GM19238 (cell line): Measurements from ENCODE around the gene NUDC.
"Not testable (repeated sequence)": the region's sequence is repeated elsewhere in the genome, so short reads cannot be mapped to it uniquely, and the experiment has no call there.

Experiments used
- DNase-seq: peaks from one replicate; pipeline ENCODE4 v3.0.0; 2011; ENCODE audit warnings: low spot score; ENCODE audit not compliant: insufficient read length

The NUDC gene

DNA sequence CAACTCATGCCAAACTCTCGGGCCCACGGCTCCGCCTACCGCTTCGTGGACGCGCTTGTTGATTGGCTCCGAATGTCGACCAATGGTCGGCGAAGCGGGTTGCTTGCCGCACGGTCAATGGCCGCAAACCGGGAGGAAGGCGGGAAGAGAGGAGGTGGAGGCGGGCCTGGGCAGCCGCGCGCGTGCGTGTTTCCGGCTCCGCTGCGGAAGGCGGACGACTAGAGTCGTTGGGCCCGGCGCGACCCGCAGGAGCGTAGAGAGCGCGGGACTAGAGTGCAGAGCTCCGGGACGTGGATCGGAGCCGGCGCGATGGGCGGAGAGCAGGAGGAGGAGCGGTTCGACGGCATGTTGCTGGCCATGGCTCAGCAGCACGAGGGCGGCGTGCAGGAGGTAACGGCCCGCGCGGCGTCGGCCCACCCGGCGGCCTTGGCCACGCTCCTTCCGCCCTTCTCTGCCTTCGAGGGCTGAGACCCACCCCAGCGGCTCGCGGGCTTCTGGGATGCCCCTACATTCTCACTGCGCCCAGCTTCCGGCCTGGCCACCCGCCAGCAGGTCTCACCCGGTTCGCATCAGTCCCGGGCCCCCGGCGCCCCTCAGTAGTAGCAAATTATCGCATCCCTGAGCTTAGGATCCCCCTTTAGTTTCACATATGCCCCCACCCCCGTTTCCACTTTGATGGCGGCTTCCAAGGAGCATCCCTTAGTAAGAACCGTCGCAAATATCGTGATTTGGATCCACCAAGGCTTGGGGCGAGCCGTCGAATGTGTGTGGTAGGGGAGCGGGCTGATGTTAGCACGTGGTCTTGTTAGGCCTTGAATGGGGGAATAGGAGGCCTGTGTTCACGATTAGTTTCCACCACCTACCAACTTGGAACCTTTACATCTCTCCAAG lies at the start of gene NUDC:
Gene NUDC (plus strand): TSS at position 204 of the 891 bp plus-strand sequence. CDS start 106 bp downstream, at position 310.
- peak; percentile 95 for DNase-seq

DNA sequence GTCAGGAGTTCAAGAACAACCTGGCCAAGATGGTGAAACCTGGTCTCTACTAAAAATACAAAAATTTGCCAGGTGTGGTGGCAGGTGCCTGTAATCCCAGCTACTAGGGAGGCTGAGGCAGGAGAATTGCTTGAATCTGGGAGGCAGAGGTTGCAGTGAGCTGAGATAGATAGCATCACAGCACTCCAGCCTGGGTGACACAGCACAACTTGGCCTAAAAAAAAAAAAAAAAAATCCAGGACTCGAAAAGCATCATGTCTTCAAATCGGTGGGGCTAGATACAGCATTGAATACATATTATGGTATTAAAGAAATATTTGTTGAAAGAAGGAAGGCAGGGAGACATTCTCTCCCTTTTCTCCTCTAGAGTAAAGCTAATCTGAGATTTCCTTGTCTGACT lies 48.4 kb upstream of the NUDC start:
- DNase-seq: not testable (repeated sequence)

- DNase-seq: no peak
Measured at GRCh38 chr1:26874896-26875295, 46.6 kb upstream of the NUDC start.

DNA sequence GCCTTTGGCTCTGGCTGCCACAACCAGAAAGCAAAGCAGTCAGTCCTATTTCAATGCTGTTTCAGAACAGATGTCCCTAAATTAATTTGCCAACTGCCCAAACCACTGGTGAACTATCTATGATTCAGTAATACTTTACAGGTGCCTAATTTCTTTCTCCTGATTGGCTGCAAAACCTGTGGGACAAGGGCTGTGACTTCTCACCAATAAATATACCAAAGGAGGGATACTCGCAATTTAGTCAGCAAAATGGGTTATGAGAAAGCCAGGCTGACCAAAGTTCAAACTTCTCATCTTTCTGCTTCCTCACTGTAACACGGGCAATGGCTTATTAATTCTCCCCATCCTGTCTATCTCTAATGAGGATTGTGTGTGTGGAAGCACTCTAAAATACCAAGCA lies 44.2 kb upstream of the NUDC start:
- DNase-seq: no peak

DNA sequence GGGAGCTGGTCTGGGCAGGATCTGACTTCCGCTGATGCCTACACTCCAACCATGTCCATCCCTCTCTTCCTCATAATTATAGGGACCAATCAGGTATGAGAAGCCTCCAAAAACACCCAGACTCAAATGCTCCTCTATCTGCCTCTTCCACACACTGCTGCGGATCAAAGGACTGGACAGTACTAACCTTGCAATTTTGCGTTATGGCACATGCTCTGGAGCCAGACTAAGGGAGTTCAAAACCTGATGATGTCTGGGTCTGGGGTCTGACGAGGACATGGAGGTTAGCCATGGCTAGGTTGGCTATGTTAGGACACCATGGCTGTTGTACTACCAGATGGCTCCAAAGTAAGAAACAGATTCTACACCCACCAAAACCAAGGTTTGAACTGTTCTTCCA lies 41.8 kb upstream of the NUDC start:
- DNase-seq: no peak

GRCh38 chr1:26881611-26882010 lies 39.9 kb upstream of the NUDC start:
- DNase-seq: not testable (repeated sequence)

DNA sequence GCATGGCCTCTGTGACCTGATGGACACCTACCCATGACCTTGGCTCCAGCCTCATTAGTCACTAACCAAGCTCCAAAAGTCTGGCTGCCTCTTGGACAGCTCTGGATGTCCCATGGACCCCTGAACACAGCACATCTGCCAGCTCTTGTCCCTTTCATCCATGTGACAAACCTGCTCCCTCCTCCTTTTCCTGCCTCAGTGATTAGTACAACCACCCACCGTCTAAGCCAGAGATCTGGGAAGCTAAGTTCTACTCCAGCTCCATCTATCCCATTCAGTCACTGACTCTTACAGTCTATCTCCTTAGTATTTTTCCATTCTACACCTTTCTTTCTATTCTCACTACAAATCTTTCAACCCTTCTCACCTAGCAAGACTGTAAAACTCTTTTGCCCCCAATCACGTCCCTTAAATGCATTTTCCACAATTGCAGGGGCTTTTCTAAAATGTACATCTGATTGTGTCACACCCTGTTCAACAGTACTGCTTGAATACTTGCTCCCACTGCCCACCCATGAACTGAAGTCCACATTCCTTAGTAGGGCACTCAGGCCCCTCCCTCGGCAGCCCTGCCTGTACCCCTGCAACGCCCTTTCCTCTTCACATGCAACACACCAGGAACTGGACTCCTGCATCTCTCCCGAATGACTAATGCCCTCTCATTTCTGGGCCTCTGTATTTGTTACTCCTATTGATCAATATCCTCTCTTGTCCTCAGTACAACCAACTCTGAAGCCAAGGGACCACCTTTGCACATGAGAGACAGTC lies 38.7 kb upstream of the NUDC start:
- DNase-seq: no peak

DNA sequence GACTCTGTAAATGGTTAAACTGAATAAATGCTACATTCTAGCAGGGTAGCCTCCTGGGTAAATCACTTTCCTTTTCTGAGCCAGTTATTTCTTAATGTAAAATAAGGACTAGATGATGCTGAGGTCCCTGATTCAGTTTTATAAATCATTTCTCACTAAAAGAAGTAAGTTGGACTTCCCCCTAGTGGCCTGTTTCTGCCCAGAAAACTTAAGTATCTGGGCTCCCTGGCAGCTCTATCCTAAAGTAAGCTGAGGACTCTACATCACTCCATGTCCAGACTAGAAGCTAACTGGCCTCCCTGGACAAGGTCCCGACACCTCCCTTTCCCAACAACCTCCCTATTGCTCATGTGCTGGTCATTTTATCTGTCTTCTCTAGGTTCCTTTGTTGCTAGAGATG lies 34.4 kb upstream of the NUDC start:
- no peak for DNase-seq

DNA sequence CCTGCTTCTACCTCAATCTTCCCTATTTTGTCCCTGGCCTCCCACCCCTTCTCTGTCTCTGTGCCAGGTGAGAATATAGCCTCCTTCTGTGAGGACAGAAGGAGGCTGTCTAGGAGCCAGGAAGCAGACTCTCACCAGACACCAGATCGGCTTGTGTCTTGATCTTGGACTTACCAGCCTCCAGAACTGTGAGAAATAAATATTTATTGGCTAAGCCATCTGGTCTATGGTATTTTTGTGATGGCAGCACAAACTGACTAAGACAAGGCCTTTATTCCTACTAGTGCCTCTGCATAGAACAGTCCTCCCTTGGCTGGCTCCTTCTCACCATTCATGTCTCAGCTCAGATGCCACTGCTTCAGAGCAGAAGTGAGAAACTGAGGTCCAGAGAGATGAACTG lies 33.3 kb upstream of the NUDC start:
- no peak for DNase-seq

GRCh38 chr1:26889551-26890466 lies 31.7 kb upstream of the NUDC start, which contains the start of gene GPN2:
GPN2 (minus strand) TSS chr1:26890283; CDS start chr1:26890096, 187 bp downstream.
- peak; percentile 88 for DNase-seq

GRCh38 chr1:26890467-26890796 lies 31.1 kb upstream of the NUDC start:
- no peak for DNase-seq

- DNase-seq: no peak
Measured at GRCh38 chr1:26894263-26894662, 27.3 kb upstream of the NUDC start.

- no peak for DNase-seq
Measured at GRCh38 chr1:26897351-26897750, 24.2 kb upstream of the NUDC start.

DNA sequence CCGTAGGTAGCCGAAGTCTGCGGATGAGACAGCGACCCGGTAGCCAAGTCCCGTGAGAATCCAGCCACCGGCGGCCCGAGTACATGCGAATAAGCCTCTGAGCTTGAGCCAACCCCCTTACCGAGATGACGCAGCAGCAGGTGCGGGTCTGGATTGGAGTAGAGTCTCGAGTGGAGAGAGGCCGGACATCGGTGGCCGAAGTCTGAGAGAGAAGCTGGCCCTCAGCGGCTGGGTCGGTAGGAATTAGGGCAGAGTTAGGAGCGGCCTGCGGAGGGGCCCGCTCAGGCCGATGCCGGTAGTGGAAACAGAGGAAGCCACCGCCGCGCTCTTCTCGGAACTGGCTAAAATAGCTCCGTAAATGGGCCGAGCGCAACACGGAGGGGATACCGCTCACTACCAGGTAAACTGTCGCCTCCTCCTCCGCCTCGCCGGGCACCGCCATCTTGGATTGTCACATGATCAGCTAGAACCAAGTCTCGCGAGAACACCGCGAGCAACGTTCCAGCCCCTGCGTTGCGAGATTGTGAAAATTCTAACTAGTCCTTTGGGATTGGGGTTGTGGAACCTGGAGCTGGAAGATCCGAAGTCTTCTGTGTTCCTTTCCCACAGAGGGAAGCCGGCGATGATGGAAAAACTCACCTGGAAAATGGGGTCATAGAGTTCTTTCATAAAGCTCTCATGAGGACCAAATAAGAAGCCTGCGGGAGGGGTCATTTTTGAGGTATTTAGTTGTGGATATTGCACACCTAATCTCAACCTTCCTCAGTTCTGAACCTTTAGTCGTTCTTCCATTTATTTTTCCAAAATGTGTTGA lies 21.3 kb upstream of the NUDC start, which contains the start of gene GPATCH3:
Gene GPATCH3 (minus strand): TSS at position 467 of the 814 bp plus-strand sequence. CDS start 25 bp downstream, at position 442.
- peak; percentile 83 for DNase-seq

GRCh38 chr1:26900815-26901511 lies 20.6 kb upstream of the NUDC start:
- DNase-seq: no peak

- DNase-seq: no peak
Measured at GRCh38 chr1:26907071-26907917, 14.2 kb upstream of the NUDC start.

DNA sequence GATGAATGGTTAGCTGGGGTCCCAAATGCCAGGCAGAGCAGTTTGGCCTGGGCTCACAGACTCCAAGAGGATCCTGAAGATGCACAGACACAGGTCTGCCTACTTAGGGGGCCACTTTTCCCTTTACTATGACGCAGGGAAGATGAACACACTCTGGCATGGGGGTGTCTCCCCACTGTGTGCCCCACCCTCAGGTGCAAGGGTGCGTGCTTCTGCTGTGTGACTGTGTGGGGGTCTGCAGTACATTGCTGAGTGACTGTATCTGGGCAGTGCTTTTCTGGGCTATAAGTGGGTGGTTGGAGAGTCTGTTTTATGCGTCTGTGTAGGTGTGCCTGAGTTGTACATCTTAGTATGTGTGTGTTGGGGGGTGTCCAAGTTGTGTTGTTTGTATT lies 11.6 kb upstream of the NUDC start:
- no peak for DNase-seq

DNA sequence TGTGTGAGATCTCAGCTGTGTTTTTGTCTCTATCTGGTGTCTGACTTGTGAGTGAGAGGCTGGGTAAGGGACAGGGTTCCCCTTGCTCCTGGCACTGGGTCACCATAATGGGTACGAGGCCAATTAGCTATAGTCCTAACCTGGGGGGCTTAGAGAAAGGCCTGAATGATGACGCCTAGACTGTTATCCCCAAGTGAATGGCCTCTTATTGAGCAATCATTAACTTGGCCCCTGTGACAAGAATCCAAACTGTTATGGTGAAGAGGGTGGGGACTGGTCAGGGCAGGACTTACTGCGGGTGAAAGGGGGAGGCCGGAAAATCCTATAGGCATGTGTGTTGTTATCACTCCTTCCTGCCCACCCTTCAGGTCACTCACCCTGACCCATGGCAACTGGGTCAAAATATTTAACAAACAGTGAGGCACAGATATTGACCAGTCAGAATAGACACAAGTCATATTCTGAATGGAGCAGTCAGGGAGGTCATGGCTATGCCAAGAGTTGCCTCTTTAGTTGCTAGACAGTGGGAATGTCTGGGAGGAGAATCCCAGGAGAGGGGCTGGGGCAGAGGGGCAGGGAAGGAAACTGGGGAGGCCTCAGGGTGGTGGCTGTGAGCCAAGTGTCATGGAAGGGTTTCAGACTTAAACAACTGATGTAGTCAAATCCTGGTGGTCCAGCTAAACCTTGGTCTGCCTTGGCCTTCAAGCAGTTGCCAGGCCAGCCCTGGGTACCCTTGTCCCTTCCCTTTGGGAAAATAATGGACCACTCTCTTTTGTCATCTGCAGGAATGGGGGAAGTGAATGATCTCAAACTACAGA lies 11.0 kb upstream of the NUDC start:
- no peak for DNase-seq
